NK-92 (cell line): Measurements from ENCODE around the gene GLMP.
"Not testable (repeated sequence)": the region's sequence is repeated elsewhere in the genome, so short reads cannot be mapped to it uniquely, and the experiment has no call there.

Experiments used
- DNase-seq: peaks from one replicate; lab custom pipeline; 2025; ENCODE audit not compliant: unreplicated experiment; lab: John Stamatoyannopoulos, UW

Gene GLMP, protein sequence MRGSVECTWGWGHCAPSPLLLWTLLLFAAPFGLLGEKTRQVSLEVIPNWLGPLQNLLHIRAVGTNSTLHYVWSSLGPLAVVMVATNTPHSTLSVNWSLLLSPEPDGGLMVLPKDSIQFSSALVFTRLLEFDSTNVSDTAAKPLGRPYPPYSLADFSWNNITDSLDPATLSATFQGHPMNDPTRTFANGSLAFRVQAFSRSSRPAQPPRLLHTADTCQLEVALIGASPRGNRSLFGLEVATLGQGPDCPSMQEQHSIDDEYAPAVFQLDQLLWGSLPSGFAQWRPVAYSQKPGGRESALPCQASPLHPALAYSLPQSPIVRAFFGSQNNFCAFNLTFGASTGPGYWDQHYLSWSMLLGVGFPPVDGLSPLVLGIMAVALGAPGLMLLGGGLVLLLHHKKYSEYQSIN

DNA sequence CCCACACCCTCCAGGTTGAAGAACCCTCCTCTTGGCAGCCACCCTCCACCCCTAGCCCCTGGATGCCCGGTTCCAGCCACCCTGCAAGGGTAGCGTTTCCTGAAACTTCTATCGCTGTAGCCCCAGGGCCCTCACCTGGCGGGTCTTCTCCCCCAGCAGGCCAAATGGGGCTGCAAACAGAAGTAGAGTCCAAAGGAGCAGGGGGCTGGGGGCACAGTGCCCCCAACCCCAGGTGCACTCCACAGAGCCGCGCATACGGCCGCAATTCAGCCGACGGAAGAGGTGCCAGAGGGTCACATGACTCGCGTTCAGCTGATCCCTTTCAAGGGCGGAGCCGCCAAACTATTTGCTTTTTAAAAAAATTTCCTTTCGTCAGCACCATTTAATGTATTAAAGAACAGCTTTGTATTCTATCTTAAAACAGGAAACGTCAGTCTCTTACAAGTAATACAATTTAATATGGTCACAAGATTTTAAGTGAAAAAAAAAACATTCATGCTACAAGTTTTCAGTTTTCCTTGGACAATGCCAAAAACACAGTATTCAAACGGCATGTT, at the start of gene GLMP:
TSS of gene GLMP (minus strand) at position 289 of the 557 bp plus-strand sequence. CDS start at position 255, 34 bp downstream.
- no peak for DNase-seq

DNA sequence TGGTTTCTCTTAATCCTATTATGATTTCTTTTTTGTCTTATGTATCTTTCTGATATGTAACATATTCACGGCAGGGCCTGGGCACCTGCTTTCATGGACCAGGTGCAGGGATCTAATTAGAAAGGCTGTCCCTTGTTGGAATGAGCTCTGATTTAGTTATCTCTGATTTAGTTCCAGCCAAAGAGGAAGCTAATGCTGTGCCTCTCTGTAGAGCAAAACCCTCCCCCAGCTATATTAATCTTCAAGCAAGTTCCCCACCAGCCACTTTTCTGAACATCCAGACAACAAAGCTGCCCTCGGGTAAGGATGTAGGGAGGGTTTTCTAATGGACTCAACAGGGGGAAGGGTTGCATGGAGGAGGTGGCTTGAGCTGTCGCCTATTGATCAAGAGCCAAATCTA, 48.9 kb upstream of the GLMP start:
- DNase-seq = no peak

DNA sequence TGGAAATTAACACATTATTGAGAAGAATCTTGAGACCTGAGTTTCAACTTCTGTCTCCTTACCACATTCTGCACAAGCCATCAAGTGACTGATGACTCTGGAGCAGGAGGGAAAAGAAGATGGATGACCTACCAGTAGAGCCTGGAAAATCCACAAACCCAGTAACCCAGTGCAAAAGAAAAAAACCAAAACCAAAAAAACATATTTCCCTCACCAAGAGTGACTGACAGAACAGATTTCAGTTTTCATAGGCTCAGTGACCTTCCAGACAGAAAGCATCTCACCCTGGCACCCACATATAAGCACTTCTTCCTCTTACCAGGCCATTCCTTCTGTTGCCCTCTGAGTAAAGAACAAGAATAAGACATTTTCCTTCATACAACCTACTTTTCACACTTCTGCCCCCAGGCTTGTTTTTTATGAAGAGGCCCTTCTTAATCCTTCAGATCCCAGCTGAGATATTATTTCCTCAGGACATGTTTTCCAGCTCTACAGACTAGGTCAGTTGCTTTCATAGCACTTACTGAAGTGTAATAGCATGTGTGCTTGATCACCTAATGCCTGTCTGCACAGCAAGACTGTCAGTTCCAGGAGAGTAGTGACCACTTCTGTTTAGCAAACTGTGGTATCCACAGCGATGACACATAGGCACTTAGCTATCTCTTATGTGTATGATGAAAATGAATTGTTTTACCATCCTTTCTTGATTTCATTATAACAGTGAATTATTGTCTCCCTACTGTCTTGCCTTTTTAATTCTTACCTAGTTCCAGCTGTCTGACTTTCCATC, 46.9 kb upstream of the GLMP start:
- no peak for DNase-seq

DNA sequence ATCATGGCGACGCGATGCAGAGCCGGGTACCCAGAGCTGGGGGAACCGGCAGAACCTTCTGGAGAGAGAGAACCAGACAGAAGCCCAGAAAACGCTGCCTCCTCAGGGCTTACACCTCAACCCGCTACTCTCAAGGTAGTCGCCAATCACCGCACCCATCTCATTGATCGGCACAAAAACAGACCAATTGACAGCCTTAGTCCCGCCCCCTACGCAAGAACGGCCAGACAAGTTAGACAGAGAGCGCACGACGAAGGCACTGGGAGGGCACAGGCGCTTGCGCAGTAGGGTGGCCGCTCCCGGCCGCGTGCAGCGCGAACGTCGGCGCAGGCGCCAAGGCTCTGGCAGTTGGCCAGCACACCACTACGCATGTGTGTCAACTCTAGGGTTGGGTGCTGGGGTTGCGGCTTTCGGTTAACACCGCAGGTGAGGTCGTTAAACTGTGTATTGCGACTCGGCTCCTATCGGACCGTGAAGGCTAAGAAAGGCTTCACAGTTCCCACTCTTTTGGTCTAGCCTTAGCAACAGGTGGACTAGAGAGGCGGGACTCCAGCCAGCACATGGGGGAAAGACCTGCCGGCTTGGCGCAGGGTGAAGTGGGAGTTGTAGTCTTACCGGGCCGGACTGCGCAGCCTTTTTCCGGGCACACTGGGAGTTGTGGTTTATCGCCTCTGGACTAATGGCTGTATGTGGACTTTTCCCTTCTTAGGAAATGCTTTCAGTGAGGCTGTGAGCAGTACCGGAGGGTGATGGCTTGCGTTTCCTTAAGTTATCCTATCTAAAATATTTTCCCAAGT, 42.9 kb upstream of the GLMP start, which contains the start of the genes CCT3 and TSACC:
TSS of gene CCT3 (minus strand) at position 113 of the 797 bp plus-strand sequence. CDS start at position 5, 108 bp downstream.
TSS of gene TSACC (plus strand) at position 347 of the 797 bp plus-strand sequence. CDS start 1,232 bp downstream, outside the sequence.
- DNase-seq = peak; percentile 92

DNA sequence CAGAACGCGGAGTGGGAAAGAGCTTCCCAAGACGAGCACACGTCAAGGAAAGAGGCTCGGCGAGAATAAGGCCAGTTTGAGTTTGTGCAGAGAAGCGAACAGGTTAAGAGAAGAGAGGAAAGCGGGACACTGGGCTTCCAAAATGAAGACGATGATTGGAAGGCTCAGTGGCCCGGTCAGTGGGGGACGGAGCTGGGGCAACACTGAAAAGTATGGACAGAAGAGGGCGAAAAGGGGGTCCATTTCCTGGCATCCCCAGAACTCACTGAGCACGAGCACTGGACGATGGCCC, 42.4 kb upstream of the GLMP start:
- no peak for DNase-seq

DNA sequence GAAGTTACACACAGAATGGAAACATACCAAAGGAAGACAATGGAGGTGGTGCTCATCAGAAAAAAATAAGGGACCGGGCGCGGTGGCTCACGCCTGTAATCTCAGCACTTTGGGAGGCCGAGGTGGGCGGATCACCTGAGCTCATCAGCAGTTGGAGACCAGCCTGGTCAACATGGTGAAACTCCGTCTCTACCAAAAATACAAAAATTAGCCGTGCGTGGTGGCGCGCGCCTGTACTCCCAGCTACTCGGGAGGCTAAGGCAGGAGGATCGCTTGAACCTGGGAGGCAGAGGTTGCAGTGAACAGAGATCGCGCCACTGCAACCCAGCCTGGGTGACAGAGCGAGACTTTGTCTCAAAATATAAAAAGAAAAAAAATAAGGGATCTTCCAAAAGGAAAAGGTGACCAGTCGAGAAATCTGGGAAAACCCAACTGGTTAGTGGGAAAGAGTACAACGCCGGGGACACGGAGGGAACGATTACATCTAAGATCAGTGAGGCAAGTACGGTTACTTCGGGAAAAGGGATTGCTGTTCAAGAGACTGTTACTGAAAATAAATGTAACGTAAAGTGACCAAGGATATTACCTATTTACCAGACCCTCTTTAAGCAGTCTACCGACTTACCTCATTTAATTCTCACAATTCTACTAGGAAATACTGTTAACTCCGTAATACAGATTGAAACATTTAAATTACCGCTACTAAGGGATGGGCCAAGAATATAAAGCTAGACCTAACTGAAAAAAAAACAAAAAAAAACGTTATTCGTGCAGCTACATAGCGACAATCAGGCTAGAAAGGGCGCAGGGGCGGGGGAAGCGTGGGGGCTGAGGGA, 41.8 kb upstream of the GLMP start:
- no peak for DNase-seq

DNA sequence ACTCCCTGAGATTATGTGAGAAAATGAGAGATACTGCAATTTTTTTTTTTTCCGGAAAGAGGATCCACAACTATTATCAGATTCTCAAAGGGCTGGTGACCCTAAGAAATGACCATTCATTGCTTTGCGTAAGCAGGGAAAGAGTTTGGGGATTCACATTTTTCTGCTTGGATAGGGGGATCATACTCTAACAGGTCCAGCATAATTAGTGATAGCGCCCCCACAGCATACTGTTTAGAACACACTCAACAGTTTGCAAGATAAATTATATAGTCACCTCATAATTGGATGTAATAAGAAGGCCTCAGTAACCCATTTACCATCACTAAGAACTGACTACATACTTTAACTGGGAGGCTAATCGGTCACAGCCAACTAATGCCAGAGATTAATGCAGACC, 40.8 kb upstream of the GLMP start:
- no peak for DNase-seq

DNA sequence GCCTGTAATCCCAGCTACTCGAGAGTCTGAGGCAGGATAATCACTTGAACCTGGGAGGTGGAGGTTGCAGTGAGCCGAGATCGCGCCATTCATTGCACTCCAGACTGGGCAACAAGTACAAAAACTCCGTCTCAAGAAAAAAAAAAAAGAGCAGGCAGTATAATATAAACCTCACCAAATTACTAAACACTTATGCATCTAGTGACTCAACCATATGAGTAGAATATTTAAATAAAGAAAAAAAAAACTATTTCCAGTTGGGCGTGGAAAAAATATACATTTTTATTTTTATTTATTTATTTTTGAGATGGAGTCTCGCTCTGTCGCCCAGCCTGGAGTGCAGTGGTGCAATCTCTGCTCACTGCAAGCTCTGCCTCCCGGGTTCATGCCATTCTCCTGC, 27.7 kb upstream of the GLMP start:
- DNase-seq = not testable (repeated sequence)

DNA sequence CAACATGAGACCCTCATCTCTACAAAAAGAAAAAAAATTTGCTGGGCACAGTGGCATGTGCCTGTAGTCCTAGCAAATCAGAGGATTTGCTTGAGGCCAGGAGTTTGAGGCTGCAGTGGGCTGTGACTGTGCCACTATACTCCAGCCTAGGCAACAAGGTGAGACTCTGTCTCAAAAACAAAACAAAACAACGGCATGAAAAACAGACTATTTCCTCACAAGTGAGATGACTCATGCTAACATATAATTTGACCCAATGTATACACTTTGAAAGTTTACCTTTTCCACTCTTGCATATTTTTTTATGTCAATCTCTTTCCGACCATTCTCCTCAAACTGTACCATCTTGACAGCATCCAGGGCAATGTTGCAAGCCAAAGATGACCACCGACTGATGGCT, 25.1 kb upstream of the GLMP start:
- no peak for DNase-seq

DNA sequence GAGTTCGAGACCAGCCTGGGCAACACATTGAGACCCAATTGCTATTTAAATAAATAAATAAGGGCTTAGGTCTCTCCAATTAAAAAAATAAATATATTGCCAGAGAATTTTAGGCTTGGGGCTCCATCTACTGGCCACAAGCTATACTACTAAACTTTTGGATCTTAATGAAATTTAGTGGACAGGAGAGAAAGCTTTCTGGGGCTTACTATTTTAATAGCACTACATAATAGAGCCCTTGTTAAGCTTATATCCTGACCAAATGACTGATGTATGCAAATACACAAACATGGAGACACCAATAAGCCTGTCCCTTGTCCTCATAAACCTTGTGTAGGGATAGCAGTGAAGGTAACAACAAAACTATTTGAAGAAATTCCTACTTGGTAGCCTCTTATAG, 24.2 kb upstream of the GLMP start:
- DNase-seq = no peak

DNA sequence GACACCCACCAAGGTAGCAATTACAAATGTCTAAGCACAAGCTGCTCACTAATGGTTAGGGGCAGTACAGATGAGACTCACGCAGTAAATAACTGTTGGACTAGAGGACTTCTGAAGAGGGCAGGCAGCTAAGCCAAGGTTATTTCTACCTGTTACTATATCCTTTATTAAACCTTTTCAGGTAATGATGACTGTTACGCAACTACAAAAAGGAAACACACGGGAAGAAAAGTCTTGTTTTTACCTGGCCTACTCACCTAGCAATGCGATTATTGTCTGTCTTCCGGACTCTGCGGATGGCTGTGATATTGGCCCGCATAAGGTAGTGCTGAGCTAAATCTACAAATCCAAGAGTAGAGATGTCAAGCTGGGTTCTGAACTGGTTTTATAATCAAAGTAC, 21.4 kb upstream of the GLMP start:
- no peak for DNase-seq

DNA sequence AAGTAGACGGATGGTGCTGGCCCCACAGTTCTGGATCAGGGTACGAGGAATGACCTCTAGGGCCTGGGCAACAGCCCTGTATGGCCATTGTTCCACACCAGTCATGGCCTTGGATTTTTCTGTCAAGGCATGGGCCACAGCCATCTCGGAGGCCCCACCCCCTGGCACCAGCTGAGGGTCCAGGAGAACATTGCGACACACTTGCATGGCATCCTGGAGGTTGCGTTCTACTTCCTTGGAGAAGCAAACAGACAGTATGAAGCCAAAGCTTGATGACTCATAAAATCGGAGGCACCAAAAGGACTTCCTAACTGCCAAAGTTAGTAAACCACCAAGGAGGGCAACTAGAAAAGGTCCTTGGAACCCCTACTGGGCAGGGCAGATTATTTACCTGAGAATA, 15.5 kb upstream of the GLMP start:
- DNase-seq = no peak

DNA sequence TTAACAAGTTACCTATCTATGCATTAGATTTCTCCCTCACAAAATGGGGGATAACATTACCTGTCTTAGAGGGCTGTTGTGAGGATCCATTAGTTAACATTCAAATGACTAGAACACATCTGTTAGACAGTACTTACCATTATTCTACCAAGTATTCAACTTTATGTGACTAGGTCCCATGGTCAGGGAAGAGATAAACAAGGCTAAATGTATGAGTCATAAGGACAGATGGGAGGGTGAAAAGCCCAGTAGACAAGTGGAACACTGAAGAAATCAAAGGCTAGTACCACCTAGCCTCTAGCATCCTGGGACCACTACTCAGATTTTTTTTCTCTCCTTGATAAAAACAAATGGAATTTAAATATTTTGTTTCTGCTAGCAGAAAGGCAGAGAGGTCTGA, 12.6 kb upstream of the GLMP start:
- no peak for DNase-seq

DNA sequence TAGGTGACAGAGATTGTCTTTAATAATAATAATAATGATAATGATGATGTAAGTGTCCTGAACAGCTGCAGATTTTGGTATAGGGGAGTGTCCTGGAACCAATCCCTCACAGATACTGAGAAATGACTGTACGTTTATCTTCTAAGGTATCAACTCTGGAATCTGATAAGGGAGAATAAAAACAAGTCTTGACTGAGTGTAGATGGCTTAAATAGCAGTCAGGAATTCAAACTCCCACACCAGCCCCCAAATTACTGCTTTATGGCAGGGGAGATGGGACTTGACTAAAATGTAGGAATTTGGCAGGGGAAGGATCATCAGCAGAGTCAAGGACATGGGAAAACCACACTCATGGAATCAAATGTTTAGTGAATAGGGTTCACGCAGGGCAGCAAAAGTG, 9.7 kb upstream of the GLMP start:
- DNase-seq = no peak

DNA sequence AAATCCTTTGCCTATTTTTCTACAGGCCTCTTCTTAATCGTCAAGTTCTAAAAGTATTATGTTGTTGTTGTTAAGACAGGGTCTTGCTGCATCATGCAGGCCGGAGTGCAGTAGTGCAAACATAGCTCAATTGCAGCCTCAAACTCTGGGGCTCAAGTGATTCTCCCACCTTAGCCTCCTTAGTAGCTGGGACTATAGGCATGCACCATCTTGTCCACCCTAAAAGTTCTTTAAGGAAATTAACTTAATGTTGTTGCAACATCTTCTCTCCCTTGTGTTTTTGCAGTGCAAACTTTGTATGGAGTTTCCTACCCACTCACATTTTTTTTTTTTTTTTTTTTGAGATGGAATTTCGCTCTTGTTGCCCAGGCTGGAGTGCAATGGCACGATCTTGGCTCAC, 7.8 kb upstream of the GLMP start:
- DNase-seq = no peak

DNA sequence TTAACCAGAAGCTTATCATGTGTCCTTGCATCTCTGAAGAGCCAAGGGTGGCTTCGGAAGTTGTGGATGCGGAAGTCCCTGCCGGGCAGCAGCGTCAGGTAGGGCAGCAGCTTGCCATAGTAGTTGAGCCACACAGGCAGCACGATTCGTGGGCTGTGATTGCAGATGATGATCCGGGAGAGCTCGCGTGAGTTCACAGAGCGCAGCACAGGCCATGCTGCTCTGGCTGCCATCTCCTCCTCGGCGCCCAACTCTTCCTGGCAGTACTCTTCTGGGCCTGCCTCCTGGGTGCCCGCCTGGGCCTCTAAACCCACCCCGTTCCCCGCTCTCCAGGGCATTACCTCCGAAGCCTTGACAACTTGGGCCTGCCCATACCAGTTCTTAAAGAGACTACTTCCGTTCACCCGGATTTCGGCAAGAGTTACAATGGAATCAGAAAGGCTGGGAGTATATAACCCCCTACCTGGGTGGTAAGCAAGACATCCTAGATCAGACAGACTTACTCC, 3.4 kb upstream of the GLMP start, which contains the start of gene VHLL:
TSS of gene VHLL (minus strand) at position 456 of the 506 bp plus-strand sequence. CDS start at position 338, 118 bp downstream.
- DNase-seq = no peak

DNA sequence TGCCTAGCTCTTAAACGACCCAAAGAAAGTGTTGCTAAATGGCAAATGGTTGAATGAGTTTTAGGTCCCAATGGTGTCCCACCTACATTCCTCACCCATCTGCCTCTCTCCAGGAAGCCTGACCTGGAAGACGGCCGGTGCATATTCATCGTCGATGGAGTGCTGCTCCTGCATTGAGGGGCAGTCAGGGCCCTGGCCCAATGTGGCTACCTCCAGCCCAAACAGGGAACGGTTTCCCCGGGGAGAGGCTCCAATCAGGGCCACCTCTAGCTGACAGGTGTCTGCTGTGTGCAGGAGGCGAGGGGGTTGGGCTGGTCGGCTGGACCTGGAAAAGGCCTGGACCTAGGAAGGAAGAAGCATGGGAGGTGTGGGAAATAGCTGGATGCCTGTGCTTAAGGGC, 1.6 kb downstream of the GLMP start:
- no peak for DNase-seq

DNA sequence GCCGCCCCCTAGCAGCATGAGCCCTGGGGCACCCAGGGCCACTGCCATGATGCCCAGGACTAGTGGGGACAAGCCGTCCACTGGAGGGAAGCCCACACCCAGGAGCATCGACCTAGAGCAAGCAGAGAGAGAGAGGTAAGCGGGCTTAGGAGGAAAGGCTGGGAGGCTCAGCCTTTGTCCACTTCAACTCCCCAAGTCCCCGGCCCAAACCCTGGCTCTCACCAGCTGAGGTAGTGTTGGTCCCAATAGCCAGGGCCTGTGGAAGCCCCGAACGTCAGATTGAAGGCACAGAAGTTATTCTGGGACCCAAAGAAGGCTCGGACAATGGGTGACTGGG, 2.4 kb downstream of the GLMP start:
- DNase-seq = no peak

DNA sequence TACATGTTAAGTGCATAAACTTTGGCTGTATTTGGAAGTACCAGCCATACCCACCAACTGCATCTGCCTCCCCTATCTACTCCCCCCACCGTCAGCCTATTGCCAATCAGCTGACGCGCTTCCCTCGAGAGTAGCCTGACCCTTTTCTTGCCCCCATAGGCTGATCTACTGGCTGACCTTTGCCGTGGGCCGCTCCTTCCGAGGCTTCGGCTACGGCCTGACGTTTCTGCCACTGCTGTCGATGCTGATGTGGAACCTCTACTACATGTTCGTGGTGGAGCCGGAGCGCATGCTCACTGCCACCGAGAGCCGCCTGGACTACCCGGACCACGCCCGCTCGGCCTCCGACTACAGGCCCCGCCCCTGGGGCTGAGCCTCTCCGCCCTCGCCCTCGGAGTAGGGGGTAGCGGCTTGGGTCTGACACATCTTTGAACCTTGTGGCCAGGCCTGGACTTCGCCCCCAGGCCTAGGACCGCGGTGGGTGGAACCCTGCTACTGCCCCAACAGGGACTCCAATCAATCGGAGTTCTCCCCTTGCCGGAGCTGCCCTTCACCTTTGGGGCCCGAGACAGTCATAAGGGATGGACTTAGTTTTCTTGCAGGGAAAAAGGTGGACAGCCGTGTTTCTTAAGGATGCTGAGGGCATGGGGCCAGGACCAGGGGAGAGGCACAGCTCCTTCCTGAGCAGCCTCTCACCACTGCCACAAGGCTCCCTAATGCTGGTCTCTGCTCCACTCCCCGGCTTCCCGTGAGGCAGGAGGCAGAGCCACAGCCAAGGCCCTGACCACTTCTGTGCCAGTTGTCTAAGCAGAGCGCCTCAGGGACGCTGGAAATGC, 4.0 kb downstream of the GLMP start:
- no peak for DNase-seq
